Activated naive CD4-positive, alpha-beta T cell treated with anti-CD3 and anti-CD28 coated beads, Interleukin-2, amount 50 U/mL, for 24 hours (primary cell): ENCODE data around the gene WAS.
"Not testable (repeated sequence)": the region's sequence is repeated elsewhere in the genome, so short reads cannot be mapped to it uniquely, and the experiment has no call there.

ENCODE experiments used
- H3K27ac Mint-ChIP-seq: one replicate; pipeline ENCODE4 v1.8.0; 2021; ENCODE audit warnings: mild to moderate bottlenecking, mixed read lengths
- H3K27me3 Mint-ChIP-seq: one replicate; pipeline ENCODE4 v1.8.0; 2021; ENCODE audit warnings: mixed read lengths
- H3K36me3 Mint-ChIP-seq: one replicate; pipeline ENCODE4 v1.8.0; 2021; ENCODE audit warnings: mixed read lengths
- H3K4me1 Mint-ChIP-seq: one replicate; pipeline ENCODE4 v1.8.0; 2021; ENCODE audit warnings: mixed read lengths
- H3K4me3 Mint-ChIP-seq: one replicate; pipeline ENCODE4 v1.8.0; 2021; ENCODE audit warnings: mild to moderate bottlenecking, mixed read lengths
- H3K9me3 Mint-ChIP-seq: one replicate; pipeline ENCODE4 v1.8.0; 2021; ENCODE audit warnings: mixed read lengths

Gene WAS

GRCh38 chrX:48683411-48683982 is at the start of gene WAS:
TSS of gene WAS (plus strand) at chrX:48683799. CDS start at chrX:48683854, 55 bp downstream.
- Mint-ChIP-seq H3K9me3 (no peaks in the 10 kb centered on the region), H3K36me3 (peaks cover 9% of the 10 kb centered on the region), H3K27ac (peak within 1 kb of the TSS; percentile 96), H3K27me3 (no peaks in the 10 kb centered on the region), H3K4me1 (peaks cover 61% of the 10 kb centered on the region), H3K4me3 (peak within 1 kb of the TSS; percentile 94)

GRCh38 chrX:48636301-48636700 is 47.3 kb upstream of the WAS start:
- no peaks in the 10 kb centered on the region for H3K36me3 Mint-ChIP-seq
- H3K27ac Mint-ChIP-seq = no peak overlapping the region
- no peaks in the 10 kb centered on the region for H3K9me3 Mint-ChIP-seq
- no peaks in the 10 kb centered on the region for H3K27me3 Mint-ChIP-seq
- H3K4me1 Mint-ChIP-seq = peaks cover 8% of the 10 kb centered on the region
- no peak overlapping the region for H3K4me3 Mint-ChIP-seq

GRCh38 chrX:48636776-48637175 is 46.8 kb upstream of the WAS start:
- H3K36me3 Mint-ChIP-seq = no peaks in the 10 kb centered on the region
- H3K27ac Mint-ChIP-seq = no peak overlapping the region
- H3K9me3 Mint-ChIP-seq = no peaks in the 10 kb centered on the region
- no peaks in the 10 kb centered on the region for H3K27me3 Mint-ChIP-seq
- H3K4me1 Mint-ChIP-seq = peaks cover 3% of the 10 kb centered on the region
- no peak overlapping the region for H3K4me3 Mint-ChIP-seq

- Mint-ChIP-seq H3K4me1 (peaks cover 3% of the 10 kb centered on the region), H3K9me3 (no peaks in the 10 kb centered on the region), H3K36me3 (no peaks in the 10 kb centered on the region), H3K27me3 (no peaks in the 10 kb centered on the region), H3K27ac (no peak overlapping the region), H3K4me3 (no peak overlapping the region)
Observed at GRCh38 chrX:48645669-48646068, 37.9 kb upstream of the WAS start.

- no peaks in the 10 kb centered on the region for H3K27me3 Mint-ChIP-seq
- no peaks in the 10 kb centered on the region for H3K36me3 Mint-ChIP-seq
- no peaks in the 10 kb centered on the region for H3K9me3 Mint-ChIP-seq
- H3K27ac Mint-ChIP-seq = no peak overlapping the region
- H3K4me1 Mint-ChIP-seq = peaks cover 13% of the 10 kb centered on the region
- H3K4me3 Mint-ChIP-seq = no peak overlapping the region
Observed at GRCh38 chrX:48648336-48648751, 35.3 kb upstream of the WAS start.

GRCh38 chrX:48649102-48649501 is 34.5 kb upstream of the WAS start:
- H3K4me1 Mint-ChIP-seq = peaks cover 13% of the 10 kb centered on the region
- H3K36me3 Mint-ChIP-seq = no peaks in the 10 kb centered on the region
- H3K27ac Mint-ChIP-seq = no peak overlapping the region
- no peak overlapping the region for H3K4me3 Mint-ChIP-seq
- no peaks in the 10 kb centered on the region for H3K27me3 Mint-ChIP-seq
- H3K9me3 Mint-ChIP-seq = no peaks in the 10 kb centered on the region

GRCh38 chrX:48652055-48652579 is 31.5 kb upstream of the WAS start:
- H3K9me3 Mint-ChIP-seq, H3K4me3 Mint-ChIP-seq, H3K36me3 Mint-ChIP-seq, H3K27me3 Mint-ChIP-seq: not testable (repeated sequence)
- Mint-ChIP-seq H3K27ac (peak overlapping the region; percentile 46), H3K4me1 (peaks cover 13% of the 10 kb centered on the region)

- not testable (repeated sequence) for H3K36me3 Mint-ChIP-seq, H3K27ac Mint-ChIP-seq, H3K4me1 Mint-ChIP-seq, H3K27me3 Mint-ChIP-seq, H3K9me3 Mint-ChIP-seq, H3K4me3 Mint-ChIP-seq
Observed at GRCh38 chrX:48654746-48655145, 28.9 kb upstream of the WAS start.

GRCh38 chrX:48659686-48660085 is 23.9 kb upstream of the WAS start:
- not testable (repeated sequence) for H3K27ac Mint-ChIP-seq, H3K27me3 Mint-ChIP-seq, H3K4me3 Mint-ChIP-seq, H3K9me3 Mint-ChIP-seq, H3K36me3 Mint-ChIP-seq
- peaks cover 10% of the 10 kb centered on the region for H3K4me1 Mint-ChIP-seq

GRCh38 chrX:48663241-48663640 is 20.4 kb upstream of the WAS start:
- H3K27ac Mint-ChIP-seq = no peak overlapping the region
- H3K9me3 Mint-ChIP-seq = no peaks in the 10 kb centered on the region
- no peaks in the 10 kb centered on the region for H3K27me3 Mint-ChIP-seq
- no peak overlapping the region for H3K4me3 Mint-ChIP-seq
- H3K36me3 Mint-ChIP-seq = no peaks in the 10 kb centered on the region
- peaks cover 10% of the 10 kb centered on the region for H3K4me1 Mint-ChIP-seq

GRCh38 chrX:48664156-48664555 is 19.4 kb upstream of the WAS start:
- no peaks in the 10 kb centered on the region for H3K27me3 Mint-ChIP-seq
- no peaks in the 10 kb centered on the region for H3K36me3 Mint-ChIP-seq
- H3K27ac Mint-ChIP-seq = no peak overlapping the region
- peaks cover 10% of the 10 kb centered on the region for H3K4me1 Mint-ChIP-seq
- no peaks in the 10 kb centered on the region for H3K9me3 Mint-ChIP-seq
- H3K4me3 Mint-ChIP-seq = no peak overlapping the region

- H3K4me3 Mint-ChIP-seq = no peak overlapping the region
- H3K36me3 Mint-ChIP-seq = no peaks in the 10 kb centered on the region
- no peaks in the 10 kb centered on the region for H3K9me3 Mint-ChIP-seq
- peaks cover 6% of the 10 kb centered on the region for H3K4me1 Mint-ChIP-seq
- H3K27ac Mint-ChIP-seq = no peak overlapping the region
- no peaks in the 10 kb centered on the region for H3K27me3 Mint-ChIP-seq
Observed at GRCh38 chrX:48665991-48666390, 17.6 kb upstream of the WAS start.

GRCh38 chrX:48666649-48667048 is 16.9 kb upstream of the WAS start:
- Mint-ChIP-seq H3K27me3 (no peaks in the 10 kb centered on the region), H3K27ac (no peak overlapping the region), H3K36me3 (no peaks in the 10 kb centered on the region)

GRCh38 chrX:48667509-48667908 is 16.1 kb upstream of the WAS start:
- Mint-ChIP-seq H3K36me3 (no peaks in the 10 kb centered on the region), H3K4me1 (no peaks in the 10 kb centered on the region), H3K4me3 (no peak overlapping the region), H3K27me3 (no peaks in the 10 kb centered on the region), H3K27ac (no peak overlapping the region), H3K9me3 (no peaks in the 10 kb centered on the region)

More at GRCh38 chrX:48666649-48667048, 16.9 kb upstream of the WAS start:
- Mint-ChIP-seq H3K9me3 (no peaks in the 10 kb centered on the region), H3K4me1 (no peaks in the 10 kb centered on the region), H3K4me3 (no peak overlapping the region)

- H3K9me3 Mint-ChIP-seq, H3K36me3 Mint-ChIP-seq, H3K4me3 Mint-ChIP-seq: not testable (repeated sequence)
Observed at GRCh38 chrX:48668187-48668586, 15.4 kb upstream of the WAS start.

GRCh38 chrX:48676106-48676892 is 7.3 kb upstream of the WAS start:
- no peaks in the 10 kb centered on the region for H3K36me3 Mint-ChIP-seq
- H3K27me3 Mint-ChIP-seq = no peaks in the 10 kb centered on the region
- H3K4me3 Mint-ChIP-seq = peak overlapping the region; percentile 92
- H3K9me3 Mint-ChIP-seq = no peaks in the 10 kb centered on the region
- H3K4me1 Mint-ChIP-seq = peaks cover 35% of the 10 kb centered on the region
- H3K27ac Mint-ChIP-seq = peak overlapping the region; percentile 94

More at GRCh38 chrX:48668187-48668586, 15.4 kb upstream of the WAS start:
- H3K4me1 Mint-ChIP-seq, H3K27me3 Mint-ChIP-seq, H3K27ac Mint-ChIP-seq: not testable (repeated sequence)
